NCI-H345 treated with DMSO at 0.1 percent for 48 hours (cell line): Measurements from ENCODE around the gene MAGI2.

Source experiments
- DNase-seq: peaks from one replicate; lab custom pipeline; 2025; ENCODE audit not compliant: unreplicated experiment; lab: John Stamatoyannopoulos, UW

MAGI2 gene

DNA sequence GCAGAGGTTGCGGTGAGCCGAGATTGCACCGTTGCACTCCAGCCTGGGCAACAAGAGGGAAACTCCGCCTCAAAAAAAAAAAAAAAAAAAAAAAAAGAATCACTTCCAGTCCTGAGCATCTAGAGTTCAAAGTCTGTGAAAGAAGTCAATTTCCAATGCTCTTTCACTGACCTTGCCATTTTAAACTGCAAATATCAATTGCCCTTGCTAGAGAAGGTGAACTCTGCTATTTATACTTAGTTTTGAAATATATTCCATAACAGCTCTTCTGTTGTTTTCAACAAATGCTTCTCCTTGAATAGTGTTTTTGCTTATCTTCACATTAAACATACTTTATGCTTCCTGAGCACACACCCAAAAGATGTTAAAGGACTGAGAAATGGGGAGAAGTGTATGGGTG, 1323.6 kb downstream of the MAGI2 start:
- DNase-seq, result no peak

DNA sequence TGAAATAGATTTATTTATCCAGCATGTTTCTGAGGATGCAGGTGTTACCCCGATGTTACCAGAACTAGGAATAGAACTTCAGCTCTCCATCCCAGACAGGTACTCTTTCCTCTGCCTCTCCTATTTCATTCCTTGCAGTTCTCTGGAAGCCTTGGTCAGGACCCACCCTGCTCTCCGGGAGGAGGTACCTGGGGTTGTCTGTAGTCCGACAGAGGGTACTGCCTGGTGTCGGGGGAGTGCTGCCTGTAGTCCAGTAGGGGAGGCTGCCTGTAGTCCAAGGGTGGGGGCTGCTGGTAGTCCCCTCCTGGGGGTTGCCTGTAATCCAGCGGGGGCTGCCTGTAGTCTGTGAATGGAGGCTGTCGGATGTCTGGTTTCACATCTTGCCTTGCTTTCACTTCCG, 1326.5 kb downstream of the MAGI2 start:
- DNase-seq, result no peak

DNA sequence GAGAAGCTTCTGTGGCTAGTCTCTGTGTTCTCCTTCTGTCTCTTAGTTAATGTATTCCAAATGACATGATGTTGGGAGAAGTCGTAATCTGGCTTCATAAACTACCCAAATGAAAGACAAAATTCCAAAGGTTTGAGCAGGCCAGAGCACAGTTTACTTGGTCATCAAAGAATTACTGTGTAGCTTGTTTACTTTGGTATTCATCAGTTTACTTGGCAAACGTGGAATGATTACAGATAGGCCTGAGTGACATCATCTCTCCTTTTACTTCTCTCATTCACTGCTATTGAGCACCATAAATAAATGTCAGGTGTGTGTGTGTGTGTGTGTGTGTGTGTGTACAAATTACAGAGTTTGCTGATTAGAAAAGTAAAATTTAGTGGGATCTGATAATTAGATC, 1327.6 kb downstream of the MAGI2 start:
- DNase-seq, result no peak

DNA sequence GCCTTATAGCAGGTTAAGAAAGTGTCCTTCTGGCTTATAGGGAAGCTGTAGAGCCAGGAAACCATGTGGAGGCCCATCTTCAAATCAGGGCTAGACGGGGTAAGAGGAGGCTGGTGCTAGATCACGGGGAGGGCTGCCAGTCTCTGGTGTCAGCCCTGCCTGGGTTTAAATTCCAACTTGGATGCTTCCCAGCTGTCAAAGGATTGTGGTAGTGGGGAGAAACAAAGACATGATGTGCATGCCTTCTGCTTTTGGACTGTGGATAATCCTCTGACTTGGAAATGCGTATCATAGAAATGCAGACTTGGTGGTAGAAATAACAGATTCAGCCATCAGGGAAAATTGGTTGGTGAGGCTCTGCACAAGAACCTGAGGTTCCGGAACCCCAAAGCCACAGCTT, 1329.3 kb downstream of the MAGI2 start:
- no peak for DNase-seq

DNA sequence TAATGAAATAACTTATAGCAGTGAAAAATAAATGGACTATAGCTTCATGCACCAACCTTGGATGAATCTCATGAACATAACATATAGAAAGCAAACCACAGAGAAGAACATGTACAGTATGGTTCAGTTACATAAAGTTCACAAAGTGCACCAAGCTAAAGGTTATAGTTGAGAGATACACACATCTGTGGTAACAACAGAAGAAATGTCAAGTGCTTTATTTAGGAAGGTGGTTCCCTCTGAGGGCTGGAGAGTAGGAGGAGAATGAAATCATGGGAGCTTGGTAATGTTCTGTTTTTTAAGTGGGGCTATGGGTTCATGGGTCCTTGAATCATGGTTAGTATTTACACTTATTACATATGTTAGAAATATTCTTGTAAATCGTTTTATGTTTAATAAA, 1331.6 kb downstream of the MAGI2 start:
- DNase-seq, result no peak

DNA sequence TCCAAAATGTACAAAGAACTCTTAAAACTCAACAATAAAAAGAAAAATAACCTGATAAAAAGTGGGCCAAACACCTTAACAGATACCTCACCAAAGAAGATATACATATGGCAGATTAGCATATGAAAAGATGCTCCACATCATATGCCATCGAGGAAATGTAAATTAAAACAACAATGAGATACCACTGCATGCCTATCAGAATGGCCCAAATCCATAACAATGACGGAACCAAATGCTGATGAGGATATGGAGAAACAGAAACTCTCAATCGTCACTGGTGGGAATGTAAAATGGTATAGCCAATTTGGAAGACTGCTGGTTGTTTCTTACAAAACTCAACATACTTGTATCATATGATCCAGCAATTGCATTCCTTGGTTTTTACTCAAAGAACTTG, 1335.0 kb downstream of the MAGI2 start:
- DNase-seq, result no peak

DNA sequence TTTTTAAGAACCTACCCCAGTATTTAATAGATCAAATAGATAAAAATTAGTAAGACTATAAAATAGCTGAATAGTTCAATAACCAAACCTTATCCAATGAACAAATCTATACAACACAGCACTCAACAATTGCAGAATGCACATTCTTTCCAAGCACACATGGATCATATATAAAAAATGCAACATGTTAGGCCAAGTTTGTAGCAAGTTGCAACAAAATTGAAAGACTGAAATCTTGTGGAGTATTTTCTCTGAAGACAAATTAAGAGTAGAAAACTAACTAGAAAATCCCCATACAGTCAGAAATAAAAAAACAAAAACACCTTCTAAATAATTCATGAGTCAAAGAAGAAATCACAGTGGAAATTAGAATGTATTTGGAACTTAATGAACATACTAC, 1337.6 kb downstream of the MAGI2 start:
- DNase-seq, result no peak

DNA sequence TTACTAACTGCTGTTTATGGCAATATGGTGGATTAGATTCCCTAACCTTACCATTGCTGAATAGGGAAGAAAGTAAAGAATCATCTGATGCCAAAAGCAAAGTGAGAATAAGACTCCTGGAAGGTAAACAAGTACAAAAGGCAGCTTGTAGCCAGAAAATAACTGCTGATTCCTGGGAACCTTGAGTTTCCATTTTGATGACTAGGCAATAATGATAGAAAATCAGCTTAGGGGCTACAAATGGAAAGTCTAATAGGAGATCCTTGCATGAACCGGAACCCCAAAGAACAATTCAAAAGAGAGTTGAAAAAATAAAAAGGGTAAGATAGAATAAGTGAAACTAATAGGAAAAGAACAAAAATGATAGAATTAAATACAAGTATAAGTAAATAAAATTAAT, 1338.5 kb downstream of the MAGI2 start:
- no peak for DNase-seq

DNA sequence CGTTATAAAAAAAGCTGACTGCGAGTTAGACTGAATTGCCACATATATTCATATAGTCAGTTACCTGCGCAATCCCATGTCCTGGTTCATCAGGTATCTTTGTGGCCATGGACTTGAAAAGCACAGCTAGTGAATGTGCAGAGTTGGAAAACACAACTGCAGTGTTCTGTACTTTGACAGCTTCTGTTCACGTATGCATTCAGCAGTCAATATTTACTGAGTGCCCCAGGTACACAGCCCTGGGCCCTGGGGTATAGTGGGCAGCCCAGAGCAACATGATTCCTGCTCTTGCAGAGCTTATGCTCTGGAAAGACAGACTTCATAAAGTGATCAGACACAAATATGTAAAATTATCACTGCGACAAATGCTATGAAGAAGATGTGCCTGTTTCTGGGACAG, 1341.0 kb downstream of the MAGI2 start:
- DNase-seq, result no peak

DNA sequence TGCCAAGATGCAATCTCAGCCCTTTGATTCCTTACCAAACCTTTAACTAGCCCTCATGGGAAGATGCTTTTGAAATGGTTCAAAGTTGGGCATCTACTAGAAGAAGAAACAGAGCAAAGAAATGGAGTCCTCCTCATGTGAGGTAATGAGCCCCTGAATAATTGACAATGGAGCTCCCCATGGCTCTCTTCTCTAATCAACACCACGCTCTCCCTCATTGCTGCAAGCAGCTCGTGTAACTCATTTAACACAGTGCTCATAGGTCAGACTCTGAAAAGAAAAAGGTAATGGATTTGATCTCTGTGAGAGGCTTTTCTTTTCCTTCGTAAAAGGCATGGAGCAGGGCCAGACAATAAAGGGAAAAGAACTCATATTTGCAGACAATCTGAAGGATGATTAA, 1342.1 kb downstream of the MAGI2 start:
- DNase-seq, result no peak

DNA sequence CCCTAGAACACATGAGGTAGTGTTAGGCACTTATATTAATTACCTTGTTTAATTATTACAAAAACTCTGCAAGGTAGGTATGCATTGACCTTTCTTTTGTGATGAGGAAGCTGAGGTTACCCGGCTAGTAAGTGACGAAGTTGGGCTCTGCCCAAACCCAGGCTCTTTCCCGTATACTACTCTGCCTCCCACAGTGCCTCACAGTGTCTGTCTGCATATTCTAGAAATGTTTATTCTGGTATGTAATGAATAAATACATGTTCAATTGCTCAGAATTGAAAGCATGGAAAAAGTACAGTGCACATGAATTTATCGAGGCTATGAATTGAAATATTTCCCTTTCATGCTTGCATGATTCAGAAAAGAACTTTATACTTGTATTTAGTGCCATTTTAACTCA, 1350.0 kb downstream of the MAGI2 start:
- no peak for DNase-seq

DNA sequence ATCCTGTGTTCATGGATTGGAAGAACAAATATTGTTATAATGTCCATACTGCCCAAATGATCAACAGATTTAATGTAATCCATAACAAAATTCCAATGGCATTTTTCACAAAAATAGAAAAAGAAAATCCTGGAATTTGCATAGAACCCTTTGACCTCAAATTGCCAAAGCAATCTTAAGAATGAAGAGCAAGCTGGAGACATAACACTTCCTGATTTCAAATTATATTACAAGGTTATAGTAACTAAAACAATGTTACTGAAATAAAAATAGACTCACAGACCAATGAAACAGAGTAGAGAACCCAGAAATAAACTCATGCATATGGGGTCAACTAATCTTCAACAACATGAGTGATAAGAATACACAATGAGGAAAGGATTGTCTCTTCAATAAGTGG, 1352.4 kb downstream of the MAGI2 start:
- DNase-seq, result no peak

DNA sequence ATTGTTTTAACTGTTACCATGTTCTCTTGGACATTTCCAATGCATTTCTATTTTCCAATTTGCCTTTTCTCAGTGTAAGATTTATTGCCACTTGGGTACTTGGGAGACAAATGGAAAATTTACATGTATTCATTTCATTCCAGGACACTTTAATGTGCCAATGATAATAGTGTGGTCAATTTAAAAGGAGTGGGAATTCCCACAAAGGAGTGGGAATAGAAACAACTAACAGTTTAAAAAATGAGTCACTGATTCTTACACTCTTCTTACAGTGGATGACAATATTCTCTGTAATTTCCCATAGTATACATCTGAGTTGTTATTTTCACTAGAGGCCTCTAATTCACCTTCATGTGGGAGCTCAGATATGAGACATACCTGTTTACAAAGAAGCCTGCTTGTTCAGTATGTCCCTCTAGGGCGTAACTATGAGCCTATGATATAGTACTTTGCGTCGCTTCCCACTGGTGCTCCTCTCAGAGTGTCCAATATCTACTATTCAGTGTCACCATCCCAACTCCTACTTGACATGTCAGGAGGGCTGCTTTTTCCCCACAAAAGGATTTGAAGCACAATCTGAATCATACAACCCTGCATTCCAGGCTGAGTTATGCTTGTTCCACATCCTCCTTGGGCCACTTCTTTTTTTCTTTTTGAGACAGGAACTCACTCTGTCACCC, 1353.6 kb downstream of the MAGI2 start:
- DNase-seq, result no peak

DNA sequence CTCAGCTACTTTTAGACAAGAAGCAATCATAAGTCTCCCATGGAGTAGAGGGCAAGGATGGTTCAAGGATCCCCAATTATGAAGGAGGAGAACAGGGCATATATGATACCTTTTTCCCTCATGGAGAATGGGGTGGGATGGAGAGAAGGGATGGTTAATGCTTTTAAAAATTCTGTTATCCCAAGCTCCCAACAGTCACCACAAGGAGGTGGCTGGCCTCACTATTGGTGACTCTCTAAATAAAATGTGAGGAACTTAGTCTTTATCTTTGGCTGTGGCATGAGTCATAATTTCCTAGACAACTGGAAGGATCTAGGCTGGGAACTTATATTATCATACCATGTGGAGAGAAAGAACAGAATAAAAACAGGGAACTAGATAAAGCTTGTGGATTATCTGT, 1357.9 kb downstream of the MAGI2 start:
- no peak for DNase-seq

DNA sequence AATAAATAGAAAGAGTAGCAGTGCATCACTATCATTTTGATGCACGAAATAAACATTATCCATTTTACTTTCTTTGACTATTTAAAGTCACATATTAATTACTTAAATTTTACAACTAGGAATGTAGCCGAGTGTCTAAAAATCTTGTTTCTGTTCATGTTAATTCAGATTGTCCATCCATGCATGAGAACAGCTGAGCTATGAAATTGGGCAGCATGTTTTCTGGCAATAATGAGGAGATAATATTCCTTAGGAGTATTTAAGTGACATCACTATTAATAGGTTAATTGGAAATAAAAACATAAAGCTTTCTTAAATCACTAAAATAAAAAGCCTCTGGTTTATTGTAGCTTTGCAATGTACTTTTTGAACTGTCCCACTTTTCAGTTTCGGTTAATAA, 1361.1 kb downstream of the MAGI2 start:
- no peak for DNase-seq

DNA sequence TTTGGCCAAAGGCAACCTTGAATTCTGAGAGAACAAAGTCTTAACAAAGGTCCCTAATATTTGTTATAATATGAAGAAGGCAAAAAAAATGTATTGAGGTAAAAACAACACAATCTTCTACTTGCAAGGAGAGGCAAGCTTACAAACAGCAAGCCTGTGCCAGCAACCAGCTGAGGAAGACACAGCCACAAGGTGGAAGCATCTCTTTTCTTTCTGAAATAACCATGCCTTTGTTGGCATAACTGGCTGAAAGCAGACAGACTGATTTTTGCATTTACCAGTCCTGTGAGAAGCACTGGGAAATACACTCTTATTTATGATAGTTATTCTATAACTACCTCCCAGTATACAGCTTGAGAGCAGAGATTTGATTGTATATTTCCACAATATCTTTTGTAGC, 1362.9 kb downstream of the MAGI2 start:
- DNase-seq, result no peak

DNA sequence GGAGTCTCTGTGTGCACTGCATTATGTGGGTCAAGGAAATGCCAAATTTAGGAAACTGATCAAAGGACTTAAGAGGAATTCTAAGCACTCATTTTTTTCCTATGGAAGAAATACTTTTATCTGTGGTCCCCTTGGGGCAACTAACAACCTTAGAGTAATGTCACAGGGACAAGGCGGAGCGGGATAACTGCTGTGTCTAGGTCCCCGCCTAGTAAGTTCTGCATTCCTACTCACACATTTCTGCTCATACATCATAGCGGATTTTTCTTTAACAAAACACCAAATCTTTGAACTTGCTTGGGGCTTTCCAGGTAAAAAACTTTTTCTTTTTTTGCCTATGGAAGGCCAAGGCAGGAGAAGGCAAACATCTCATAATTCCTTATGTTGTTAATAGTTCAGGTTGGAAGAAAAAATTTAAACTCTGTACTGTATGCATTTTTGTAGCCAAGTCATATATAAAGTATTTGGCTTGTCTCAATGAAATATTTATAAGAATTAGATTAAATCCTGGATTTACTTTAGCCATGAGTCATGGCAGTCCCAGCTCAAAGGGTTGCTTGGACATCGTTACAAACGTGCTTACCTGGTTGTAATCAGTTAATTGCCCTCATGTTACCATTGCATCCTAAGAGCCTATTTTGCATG, 1369.9 kb downstream of the MAGI2 start:
- DNase-seq, result no peak

DNA sequence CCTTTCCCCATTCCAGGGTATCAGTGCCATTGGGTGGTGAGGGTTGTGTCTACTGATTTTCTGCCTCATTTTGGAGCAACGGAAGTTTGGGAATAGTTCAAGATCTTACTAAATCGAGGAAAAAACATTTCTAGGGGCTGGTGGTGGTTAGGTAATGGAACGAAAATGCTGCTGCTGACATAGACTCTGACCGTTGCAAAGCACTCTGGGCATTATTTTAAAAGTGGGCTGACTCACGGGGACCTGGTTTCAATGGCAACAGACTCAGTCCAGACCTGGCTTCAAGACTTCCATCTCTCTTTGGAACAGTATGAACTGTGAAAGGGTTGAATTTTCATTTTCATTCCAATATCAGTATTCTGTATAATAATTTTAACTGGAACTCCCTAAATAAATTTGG, 1370.9 kb downstream of the MAGI2 start:
- DNase-seq, result no peak

DNA sequence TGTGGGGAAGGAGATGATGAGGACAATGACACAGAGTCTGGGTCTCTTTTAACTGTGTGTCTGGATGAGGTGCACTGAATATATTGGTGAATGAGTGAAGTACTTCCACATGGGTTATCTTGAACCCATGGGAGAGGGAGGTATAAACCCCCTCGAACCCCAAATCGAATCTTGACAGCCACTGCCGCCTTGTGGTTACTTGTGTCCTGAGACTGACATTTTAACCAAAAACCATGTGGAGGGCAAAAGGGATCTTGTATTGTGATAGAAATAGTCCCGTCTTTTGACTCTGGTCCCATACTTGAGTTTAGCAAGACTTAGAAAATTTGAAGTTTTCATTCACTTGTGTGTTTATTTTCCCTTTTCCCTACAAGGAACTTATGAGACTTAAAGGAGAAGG, 1371.6 kb downstream of the MAGI2 start:
- no peak for DNase-seq

DNA sequence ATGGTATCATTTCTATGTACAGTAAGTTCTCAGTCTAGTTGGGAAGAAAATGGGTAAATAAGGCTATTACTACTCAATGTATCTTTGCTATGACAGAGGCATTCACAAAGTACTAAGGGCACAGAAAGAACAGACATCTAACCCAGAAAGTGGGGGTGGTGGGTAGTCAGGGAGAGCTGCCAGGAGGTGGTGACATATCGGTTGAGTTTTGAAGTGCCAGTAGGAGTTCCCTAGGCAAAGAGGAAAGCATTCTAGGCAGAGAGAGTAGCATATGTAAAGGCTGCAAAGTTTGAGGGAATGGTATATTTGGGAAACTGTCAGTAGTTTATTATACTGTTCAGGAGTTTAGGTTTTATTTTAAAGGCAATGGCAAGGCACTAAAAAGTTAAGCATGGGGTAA, 1372.1 kb downstream of the MAGI2 start:
- DNase-seq, result no peak

DNA sequence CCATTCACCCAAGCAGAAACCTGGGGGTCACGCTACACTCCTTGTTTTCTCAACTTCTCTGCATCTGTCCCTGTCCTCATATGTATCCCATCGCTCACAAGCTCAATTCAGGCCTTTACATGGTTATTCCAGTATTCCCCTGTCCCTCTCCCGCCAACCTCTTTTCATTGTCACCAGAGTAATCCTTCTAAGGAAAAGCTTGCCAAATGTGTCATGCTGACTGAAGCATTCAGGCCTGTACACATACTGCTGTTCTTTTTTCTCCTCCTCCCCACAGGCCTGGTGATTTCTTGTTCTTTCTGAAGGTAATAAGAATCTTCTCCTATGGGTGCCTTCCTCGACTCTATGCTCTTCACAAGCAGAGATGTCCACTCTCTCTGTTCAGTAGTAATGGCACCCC, 1372.7 kb downstream of the MAGI2 start:
- DNase-seq, result no peak

DNA sequence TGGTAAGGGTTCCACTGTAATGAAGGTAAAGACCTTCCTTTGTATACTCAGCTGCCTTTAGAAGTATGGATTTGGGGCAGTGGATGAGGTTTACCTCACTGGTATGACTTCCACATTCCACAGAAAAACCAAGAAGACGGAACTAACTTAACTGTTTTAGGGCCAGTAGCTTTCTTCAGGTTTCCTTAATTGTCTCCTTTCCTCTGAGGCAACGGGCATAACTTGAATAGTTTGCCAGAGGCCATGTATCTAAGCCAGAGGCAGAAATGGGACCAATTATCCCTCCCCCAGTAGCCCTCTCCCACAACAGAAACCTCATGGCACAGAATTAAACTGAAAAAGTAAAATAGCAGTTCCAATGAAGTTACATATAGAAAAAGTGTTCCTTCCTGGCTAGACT, 1373.2 kb downstream of the MAGI2 start:
- DNase-seq, result no peak

DNA sequence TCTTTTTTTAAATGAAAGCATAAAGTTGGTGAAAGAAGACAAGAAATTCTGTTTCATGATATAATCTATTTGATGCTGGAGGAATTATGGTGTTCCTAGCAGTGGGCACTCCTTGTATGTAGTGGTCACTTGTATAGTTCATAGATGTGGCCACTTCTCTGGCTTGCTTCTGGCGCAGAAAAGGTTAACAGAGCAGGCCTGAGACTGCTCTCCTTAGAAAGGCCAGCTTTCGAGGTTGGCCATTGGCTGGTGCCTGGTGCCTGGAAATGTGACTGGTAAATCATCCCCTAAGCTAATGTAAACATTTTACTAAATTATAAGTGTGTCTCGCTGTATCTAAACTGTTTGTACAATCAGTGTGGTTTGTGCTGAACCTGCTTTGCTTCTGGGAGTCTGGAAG, 1378.8 kb downstream of the MAGI2 start:
- peak; percentile 3 for DNase-seq
